IMR-90 (cell line): ENCODE results near the gene HK3. TPM values are rescaled to one million over a fixed set of nuclear protein-coding genes. Genes with fewer than 3 reads are reported as not detected.

ENCODE experiments used
- ATAC-seq: fragments of 200-7000 bp; cut with Tn5 transposase; 2 replicates; pipeline ENCODE4 v1.9.1; 2020; ENCODE audit warnings: low read depth, mild to moderate bottlenecking, moderate library complexity
- BruUV-seq: library from RNA; stranded (reverse); fragments of 400-500 nt; replicated peaks from 2 replicates; lab custom pipeline; 2021; lab: Mats Ljungman, UMichigan
- CTCF ChIA-PET: fragments of 300-600 bp; formaldehyde crosslinking; extraction: SDS; loops from one replicate; lab custom pipeline; 2021; ENCODE audit warnings: antibody characterized with exemption; lab: Yijun Ruan, JAX
- POLR2A ChIA-PET: fragments of 300-600 bp; sonication (Branson Sonifier 250); formaldehyde crosslinking; loops from one replicate; lab custom pipeline; 2022; ENCODE audit warnings: antibody characterized with exemption; ENCODE audit not compliant: unreplicated experiment; lab: Charles Lee
- DNase-seq: peaks from one replicate; pipeline ENCODE4 v3.0.0; 2013
- H2AFZ ChIP-seq: replicated peaks from 2 replicates; pipeline ENCODE3; 2013; ENCODE audit warnings: low read length, mild to moderate bottlenecking; ENCODE audit not compliant: poor library complexity
- H2AK5ac ChIP-seq: 2 replicates; pipeline ENCODE4 v1.6.1; 2013; ENCODE audit warnings: low read depth, low read length, inconsistent platforms
- H2AK9ac ChIP-seq: replicated peaks from 2 replicates; pipeline ENCODE3; 2013; ENCODE audit warnings: mild to moderate bottlenecking, low read depth, low read length, moderate library complexity; ENCODE audit not compliant: poor library complexity
- H2BK120ac ChIP-seq: 2 replicates; pipeline ENCODE4 v1.6.1; 2013; ENCODE audit warnings: low read depth, low read length, inconsistent platforms
- H2BK15ac ChIP-seq: 3 replicates; pipeline ENCODE4 v1.6.1; 2013; ENCODE audit warnings: low read depth, low read length, inconsistent platforms
- H2BK20ac ChIP-seq: 2 replicates; pipeline ENCODE4 v1.6.1; 2013; ENCODE audit warnings: low read depth, mild to moderate bottlenecking, inconsistent platforms, low read length, moderate library complexity
- H2BK5ac ChIP-seq: 2 replicates; pipeline ENCODE4 v1.6.1; 2013; ENCODE audit warnings: mild to moderate bottlenecking, low read depth, low read length, inconsistent platforms; ENCODE audit not compliant: poor library complexity, severe bottlenecking
- H3K14ac ChIP-seq: replicated peaks from 2 replicates; pipeline ENCODE4 v1.6.1; 2013; ENCODE audit warnings: low read depth, low read length, inconsistent platforms
- H3K18ac ChIP-seq: 2 replicates; pipeline ENCODE4 v1.6.1; 2013; ENCODE audit warnings: low read depth, low read length, control low read depth
- H3K23ac ChIP-seq: 2 replicates; pipeline ENCODE4 v1.6.1; 2013; ENCODE audit warnings: low read depth, low read length, inconsistent platforms
- H3K27ac ChIP-seq: 2 replicates; pipeline ENCODE4 v1.5.1; 2013; ENCODE audit warnings: mild to moderate bottlenecking, control low read depth, low read length; ENCODE audit not compliant: insufficient read depth
- H3K27me3 ChIP-seq: 2 replicates; pipeline ENCODE4 v1.6.1; 2013; ENCODE audit warnings: low read length; ENCODE audit not compliant: control insufficient read depth, insufficient read depth
- H3K36me3 ChIP-seq: 2 replicates; pipeline ENCODE4 v1.6.1; 2013; ENCODE audit warnings: low read length, mixed read lengths; ENCODE audit not compliant: control insufficient read depth, insufficient read depth
- H3K4ac ChIP-seq: 2 replicates; pipeline ENCODE4 v1.6.1; 2013; ENCODE audit warnings: low read depth, low read length, inconsistent platforms
- H3K4me1 ChIP-seq: 2 replicates; pipeline ENCODE4 v1.6.1; 2013; ENCODE audit warnings: low read length, mixed read lengths; ENCODE audit not compliant: control insufficient read depth, insufficient read depth
- H3K4me2 ChIP-seq: 2 replicates; pipeline ENCODE4 v1.6.1; 2013; ENCODE audit warnings: low read depth, mild to moderate bottlenecking, control low read depth, low read length, moderate library complexity
- H3K4me3 ChIP-seq: 2 replicates; pipeline ENCODE4 v1.5.1; 2013; ENCODE audit warnings: low read depth, mild to moderate bottlenecking, control low read depth, low read length, moderate library complexity; ENCODE audit not compliant: insufficient read depth
- H3K56ac ChIP-seq: 2 replicates; pipeline ENCODE4 v1.6.1; 2013; ENCODE audit warnings: low read length, inconsistent platforms; ENCODE audit not compliant: insufficient read depth; ENCODE audit errors: extremely low read depth
- H3K79me1 ChIP-seq, 2 experiments: 2 replicates each; pipeline ENCODE4 v1.6.1; 2013; ENCODE audit warnings: low read length in 2 of 2, inconsistent platforms in 1 of 2, low read depth in 1 of 2
- H3K9ac ChIP-seq: 2 replicates; pipeline ENCODE4 v1.6.1; 2013; ENCODE audit warnings: low read depth, low read length, control low read depth
- H3K9me1 ChIP-seq: 2 replicates; pipeline ENCODE4 v1.6.1; 2013; ENCODE audit warnings: low read length, inconsistent platforms; ENCODE audit not compliant: insufficient read depth
- H3K9me3 ChIP-seq: 2 replicates; pipeline ENCODE4 v1.6.1; 2013; ENCODE audit warnings: low read length; ENCODE audit not compliant: control insufficient read depth, insufficient read depth
- H4K20me1 ChIP-seq: 2 replicates; pipeline ENCODE4 v1.6.1; 2013; ENCODE audit warnings: low read length, inconsistent platforms; ENCODE audit not compliant: insufficient read depth
- H4K5ac ChIP-seq: 2 replicates; pipeline ENCODE4 v1.6.1; 2013; ENCODE audit warnings: mild to moderate bottlenecking, low read depth, low read length, control low read depth
- H4K8ac ChIP-seq, 2 experiments: 2 replicates each; pipeline ENCODE4 v1.6.1; 2013; ENCODE audit warnings: low read depth in 2 of 2, low read length in 2 of 2, control low read depth in 1 of 2, inconsistent platforms in 1 of 2
- H4K91ac ChIP-seq: 2 replicates; pipeline ENCODE4 v1.6.1; 2013; ENCODE audit warnings: low read depth, low read length, inconsistent platforms; ENCODE audit not compliant: insufficient read depth
- RCOR1 ChIP-seq: IDR thresholded peaks from 2 replicates; pipeline ENCODE4 v1.6.1; 2012; ENCODE audit warnings: mild to moderate bottlenecking, low read length, improper control_type of control experiment; ENCODE audit not compliant: insufficient replicate concordance
- WGBS, 2 experiments: methylation state at CpG; one replicate each; pipeline versions ENCODE4 v1.1.5 to v1.1.7; 2013; ENCODE audit warnings: missing lambda C conversion rate in 2 of 2; ENCODE audit not compliant: insufficient read length in 1 of 2; ENCODE audit errors: extremely low coverage in 2 of 2; 5-methylcytosine and 5-hydroxymethylcytosine counted together
- dilution Hi-C: fragments of 300-500 bp; cut with HindIII; formaldehyde crosslinking; loops from one replicate; pipeline ENCODE4 v1.14.3; 2018; ENCODE audit warnings: low sequenced_read_pairs; ENCODE audit not compliant: unreplicated experiment
- in situ Hi-C: fragments of 300-500 bp; cut with MboI; formaldehyde crosslinking; loops from 3 replicates; pipeline ENCODE4 v1.14.3; 2019; ENCODE audit warnings: low sequenced_read_pairs, inconsistent platforms, mixed read lengths
- intact Hi-C: fragments of 100-400 bp; cut with micrococcal nuclease; formaldehyde crosslinking; loops from 2 replicates; pipeline ENCODE4 v1.10.0; 2022
- polyA plus RNA-seq, 3 experiments: library from polyadenylated mRNA; depleted of rRNA; stranded (reverse); fragments of >200 nt; gene quantifications; 2 replicates each; pipeline ENCODE4 v1.2.3, GENCODE V29; 2012; ENCODE audit warnings: low replicate concordance in 1 of 3
- total RNA-seq: library from RNA; depleted of rRNA; stranded (reverse); fragments of >200 nt; gene quantifications from 2 replicates; pipeline ENCODE4 v1.2.3, GENCODE V29; 2012

The HK3 gene
- total and polyA plus RNA-seq, 2 of the 4 experiments (the other 2 are of a cell fraction): not detected

GRCh38 chr5:176875783-176876505, 23.2 kb downstream of the HK3 start:
- dilution Hi-C loops: no loop called here
- no peaks in the 10 kb centered on the region for H3K9me1 ChIP-seq
- no peak overlapping the region for H4K5ac ChIP-seq
- ATAC-seq (no peak; the same call in 1 of the 2 replicates), DNase-seq (no peak)
- peaks cover 52% of the 10 kb centered on the region for H3K27me3 ChIP-seq
- ChIA-PET POLR2A (no interaction called here), CTCF (no interaction called here)
- H2BK15ac ChIP-seq: no peak overlapping the region
- TF ChIP-seq RCOR1: no peak
- H4K91ac ChIP-seq: no peak overlapping the region
- no peaks in the 10 kb centered on the region for H4K20me1 ChIP-seq
- H3K79me1 ChIP-seq: no peaks in the 10 kb centered on the region
- no peak overlapping the region for H2AK9ac ChIP-seq
- H3K14ac ChIP-seq: no peak overlapping the region
- H2BK20ac ChIP-seq: no peak overlapping the region
- no peaks in the 10 kb centered on the region for H3K9me3 ChIP-seq
- no peak overlapping the region for H4K8ac ChIP-seq
- no peak overlapping the region for H2BK120ac ChIP-seq
- H3K4me1 ChIP-seq: no peaks in the 10 kb centered on the region
- BruUV-seq: no TSS peak
- no peak overlapping the region for H2AFZ ChIP-seq
- H2BK5ac ChIP-seq: no peak overlapping the region
- H3K56ac ChIP-seq: no peak overlapping the region
- no peak overlapping the region for H3K9ac ChIP-seq
- H3K36me3 ChIP-seq: no peaks in the 10 kb centered on the region
- no peak overlapping the region for H3K4me2 ChIP-seq
- intact Hi-C loops: no loop called here
- H3K18ac ChIP-seq: no peak overlapping the region
- WGBS, 2 experiments: no CpG with 5 or more reads among the region's 27 CpGs
- no peak overlapping the region for H3K4ac ChIP-seq
- H2AK5ac ChIP-seq: no peak overlapping the region
- no peak overlapping the region for H3K27ac ChIP-seq
- in situ Hi-C loops: no loop called here
- H3K23ac ChIP-seq: no peak overlapping the region
- H3K4me3 ChIP-seq: no peak overlapping the region
